Measurements from ENCODE around the gene TTYH1. TPM values are rescaled to one million over a fixed set of nuclear protein-coding genes. Genes with fewer than 3 reads are reported as not detected.

TTYH1 gene
- total RNA-seq, 3 donors from 2014 or later, result 0.48 to 4.6 (median 4.0) TPM

GRCh38 chr19:54400913-54401312, 14.4 kb upstream of the TTYH1 start:
- intact Hi-C loops (cut with DNase I; ENCODE audit: low total_unique reads), result no loop called here
- H3K4me3 ChIP-seq, result no peak overlapping the region
- H3K36me3 ChIP-seq, result no peaks in the 10 kb centered on the region
- no peak overlapping the region for H3K27ac ChIP-seq
- H3K9me3 ChIP-seq, result no peaks in the 10 kb centered on the region
- no peaks in the 10 kb centered on the region for H3K4me1 ChIP-seq
- no peak for DNase-seq (ENCODE audit: low spot score in 2 of 2)
- TF ChIP-seq CTCF (IDR thresholded peaks at IDR 0.05) (no peak), POLR2AphosphoS5 (IDR thresholded peaks at IDR 0.05) (no peak), POLR2A (IDR thresholded peaks at IDR 0.05) (no peak)
- H3K27me3 ChIP-seq, result no peaks in the 10 kb centered on the region

- no peak overlapping the region for H3K4me3 ChIP-seq
- H3K27ac ChIP-seq, result no peak overlapping the region
- intact Hi-C loops (cut with DNase I; ENCODE audit: low total_unique reads), result no loop called here
- no peaks in the 10 kb centered on the region for H3K36me3 ChIP-seq
- H3K9me3 ChIP-seq, result no peaks in the 10 kb centered on the region
- TF ChIP-seq POLR2A (IDR thresholded peaks at IDR 0.05) (no peak), CTCF (IDR thresholded peaks at IDR 0.05) (no peak), POLR2AphosphoS5 (IDR thresholded peaks at IDR 0.05) (no peak)
- no peaks in the 10 kb centered on the region for H3K27me3 ChIP-seq
- no peaks in the 10 kb centered on the region for H3K4me1 ChIP-seq
- no peak for DNase-seq (ENCODE audit: low spot score in 2 of 2)
Measured at GRCh38 chr19:54403054-54403453, 12.2 kb upstream of the TTYH1 start.

- Histone ChIP-seq H3K36me3 (no peaks in the 10 kb centered on the region), H3K4me1 (no peaks in the 10 kb centered on the region), H3K9me3 (no peaks in the 10 kb centered on the region), H3K27ac (no peak overlapping the region), H3K27me3 (peaks cover 0 to 4% of the 10 kb centered on the region in 2 donors), H3K4me3 (no peak overlapping the region)
- intact Hi-C loops (cut with DNase I; ENCODE audit: low total_unique reads), result no loop called here
- DNase-seq (ENCODE audit: low spot score in 2 of 2), result no peak
- TF ChIP-seq CTCF (IDR thresholded peaks at IDR 0.05) (no peak), POLR2A (IDR thresholded peaks at IDR 0.05) (no peak), POLR2AphosphoS5 (IDR thresholded peaks at IDR 0.05) (no peak)
Measured at GRCh38 chr19:54405628-54406027, 9.6 kb upstream of the TTYH1 start.

- no peak for DNase-seq (ENCODE audit: low spot score in 2 of 2)
- H3K36me3 ChIP-seq, result no peaks in the 10 kb centered on the region
- H3K27me3 ChIP-seq, result peaks cover 0 to 4% of the 10 kb centered on the region in 2 donors
- no peak overlapping the region for H3K4me3 ChIP-seq
- no peaks in the 10 kb centered on the region for H3K4me1 ChIP-seq
- TF ChIP-seq CTCF (IDR thresholded peaks at IDR 0.05), result no peak
- TF ChIP-seq POLR2A (IDR thresholded peaks at IDR 0.05), result no peak
- no peak for TF ChIP-seq POLR2AphosphoS5 (IDR thresholded peaks at IDR 0.05)
- intact Hi-C loops (cut with DNase I; ENCODE audit: low total_unique reads), result no loop called here
- no peaks in the 10 kb centered on the region for H3K9me3 ChIP-seq
- no peak overlapping the region for H3K27ac ChIP-seq
Measured at GRCh38 chr19:54407780-54408179, 7.5 kb upstream of the TTYH1 start.

- no peak for DNase-seq (ENCODE audit: low spot score in 2 of 2)
- intact Hi-C loops (cut with DNase I; ENCODE audit: low total_unique reads), result no loop called here
- Histone ChIP-seq H3K27ac (no peak overlapping the region), H3K4me1 (no peaks in the 10 kb centered on the region), H3K36me3 (no peaks in the 10 kb centered on the region), H3K9me3 (no peaks in the 10 kb centered on the region), H3K4me3 (no peak overlapping the region), H3K27me3 (peaks cover 0 to 4% of the 10 kb centered on the region in 2 donors)
- TF ChIP-seq POLR2AphosphoS5 (IDR thresholded peaks at IDR 0.05) (no peak), POLR2A (IDR thresholded peaks at IDR 0.05) (no peak), CTCF (IDR thresholded peaks at IDR 0.05) (no peak)
Measured at GRCh38 chr19:54408456-54409026, 6.7 kb upstream of the TTYH1 start.

Data from breast epithelium (tissue), 4 donors.